Adipose tissue (tissue), 3 donors: ENCODE results near the gene EIF2AK2. TPM values are rescaled to one million over a fixed set of nuclear protein-coding genes. Genes with fewer than 3 reads are reported as not detected.

Experiments
- H3K27ac ChIP-seq: one replicate; pipeline ENCODE4 v1.5.1; 2013; ENCODE audit warnings: low read depth, low read length
- WGBS, 3 donors: extraction: QIAGEN DNeasy Blood & Tissue Kit; methylation state at CpG; one replicate each; pipeline ENCODE4 v1.1.7; 2013; 5-methylcytosine and 5-hydroxymethylcytosine counted together
- polyA plus RNA-seq, 3 donors: library from polyadenylated mRNA; stranded (reverse); fragments of 200-250 nt; gene quantifications; one replicate each; pipeline ENCODE4 v1.2.3, GENCODE V29; 2013
- donor health status: healthy with polysubstance abuse.
- donor health status: Bipolar disorder and iron deficiency.
- donor health status: healthy.

EIF2AK2 gene
- polyA plus RNA-seq, 3 donors: 3.6 to 11.7 (median 6.7) TPM

DNA sequence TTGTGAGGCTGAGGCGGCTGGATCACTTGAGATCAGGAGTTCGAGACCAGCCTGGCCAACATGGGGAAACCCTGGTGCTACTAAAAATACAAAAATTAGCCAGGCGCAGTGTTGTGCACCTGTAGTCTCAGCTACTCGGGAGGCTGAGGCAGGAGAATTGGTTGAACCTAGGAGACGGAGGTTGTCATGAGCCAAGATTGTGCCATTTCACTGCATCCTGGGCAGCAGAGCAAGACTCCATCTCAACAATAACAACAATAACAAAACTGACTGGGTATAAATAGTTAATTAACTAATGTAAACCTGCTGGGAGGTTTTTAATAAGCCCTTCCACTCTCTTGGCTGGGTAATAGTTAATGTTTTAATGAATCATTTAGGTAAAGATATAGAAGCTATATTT, 23.9 kb upstream of the EIF2AK2 start:
- H3K27ac ChIP-seq: no peak overlapping the region
- 90 to 97% (median 93%) methylated on average over 5 of the region's 5 CpGs for whole genome bisulfite sequencing, 3 donors

- WGBS, 3 donors: 54 to 61% (median 58%) methylated on average over 4 of the region's 4 CpGs
- no peak overlapping the region for H3K27ac ChIP-seq
These were observed 23.3 kb upstream of the EIF2AK2 start for GRCh38 chr2:37180006-37180639.

DNA sequence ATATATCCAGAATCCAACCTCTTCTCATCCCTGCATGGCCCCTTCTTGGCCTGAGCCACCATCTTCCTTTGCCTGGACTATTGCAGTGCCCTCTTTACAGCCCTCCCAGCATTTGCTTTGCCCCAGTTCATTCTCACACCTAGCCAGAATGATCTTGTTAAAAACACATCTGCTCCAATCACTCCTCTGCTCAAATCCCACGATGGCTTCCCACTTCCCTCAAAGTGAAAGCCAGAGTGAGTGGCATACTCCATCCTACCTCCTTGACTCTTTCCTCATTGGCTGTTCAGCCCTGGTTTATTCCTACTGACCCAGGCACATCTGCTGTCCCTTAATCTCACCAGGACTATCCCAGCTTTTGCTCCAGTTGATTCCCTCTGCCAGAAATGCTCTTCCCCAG, 17.0 kb upstream of the EIF2AK2 start:
- H3K27ac ChIP-seq: no peak overlapping the region
- 80 to 84% (median 83%) methylated on average over 1 of the region's 1 CpG for WGBS, 3 donors

DNA sequence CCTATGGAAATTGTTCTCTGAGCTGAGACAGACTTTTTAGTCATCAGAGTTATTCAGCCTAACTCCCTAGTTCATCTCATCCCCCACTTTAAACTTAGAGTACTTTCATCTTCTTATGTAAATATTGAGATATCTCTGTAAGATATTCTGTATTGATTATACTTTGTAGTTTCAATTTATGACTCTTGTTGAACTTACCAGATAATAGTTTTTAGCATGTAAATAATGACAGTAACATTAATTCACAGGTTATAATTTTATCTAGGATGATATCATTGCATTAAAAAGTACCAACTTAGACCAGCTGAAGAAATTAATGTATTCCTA, 14.8 kb upstream of the EIF2AK2 start:
- no peak overlapping the region for H3K27ac ChIP-seq

DNA sequence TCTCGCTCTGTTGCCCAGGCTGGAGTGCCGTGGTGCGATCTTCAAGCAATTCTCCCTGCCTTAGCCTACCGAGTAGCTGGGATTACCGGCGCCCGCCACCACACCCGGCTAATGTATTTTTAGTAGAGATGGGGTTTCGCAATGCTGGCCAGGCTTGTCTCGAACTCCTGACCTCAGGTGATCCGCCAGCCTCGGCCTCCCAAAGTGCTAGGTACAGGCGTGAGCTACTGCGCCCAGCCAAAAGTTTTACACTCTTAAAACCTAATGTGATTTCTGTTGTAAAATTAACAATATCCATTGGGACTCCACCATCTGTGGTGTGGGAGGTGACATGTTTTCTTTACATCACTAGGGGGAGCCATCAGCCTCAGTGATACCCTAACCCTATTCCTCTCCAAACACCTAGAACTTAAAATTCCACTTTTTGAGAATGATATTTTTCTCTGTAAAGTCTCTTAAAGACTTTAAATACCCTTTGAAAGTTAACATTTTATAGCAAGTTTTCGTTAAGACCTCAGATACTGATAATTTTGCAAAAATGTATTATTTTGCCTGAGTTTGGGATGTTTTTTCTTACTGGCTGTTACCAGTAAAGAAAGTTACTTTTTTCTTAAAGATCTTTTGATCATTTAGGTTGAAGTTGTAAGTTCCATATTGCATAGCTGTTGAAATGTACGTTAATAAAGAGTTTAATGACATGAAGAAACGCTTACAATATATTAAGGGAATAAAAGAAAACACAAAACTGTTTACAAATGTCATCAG, 11.6 kb upstream of the EIF2AK2 start:
- no peak overlapping the region for H3K27ac ChIP-seq
- 49 to 57% (median 50%) methylated on average over 17 of the region's 17 CpGs for WGBS, 3 donors

- no peak overlapping the region for H3K27ac ChIP-seq
- 86 to 90% (median 86%) methylated on average over 3 of the region's 3 CpGs for WGBS, 3 donors
These were observed 10.9 kb upstream of the EIF2AK2 start for GRCh38 chr2:37167636-37168180.

DNA sequence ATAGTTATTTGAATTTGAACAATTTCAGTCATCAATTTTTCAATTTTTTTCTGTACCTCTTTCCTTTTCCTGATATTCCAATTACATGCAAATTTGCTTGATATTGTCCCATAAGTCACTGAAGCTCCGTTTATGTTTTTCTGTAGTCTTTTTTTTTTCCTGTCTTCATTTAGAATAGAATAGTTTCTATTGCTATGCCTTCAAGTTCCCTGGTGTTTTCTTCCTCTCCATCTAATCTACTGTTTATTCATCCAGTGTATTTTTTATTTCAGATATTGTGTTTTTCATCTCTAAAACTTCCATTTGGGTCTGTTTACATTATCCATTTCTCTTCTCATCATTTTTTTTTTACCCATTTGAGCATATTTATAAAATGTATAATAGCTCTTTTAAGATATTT, 8.0 kb upstream of the EIF2AK2 start:
- 86 to 98% (median 91%) methylated on average over 1 of the region's 1 CpG for WGBS, 3 donors
- H3K27ac ChIP-seq: no peak overlapping the region

DNA sequence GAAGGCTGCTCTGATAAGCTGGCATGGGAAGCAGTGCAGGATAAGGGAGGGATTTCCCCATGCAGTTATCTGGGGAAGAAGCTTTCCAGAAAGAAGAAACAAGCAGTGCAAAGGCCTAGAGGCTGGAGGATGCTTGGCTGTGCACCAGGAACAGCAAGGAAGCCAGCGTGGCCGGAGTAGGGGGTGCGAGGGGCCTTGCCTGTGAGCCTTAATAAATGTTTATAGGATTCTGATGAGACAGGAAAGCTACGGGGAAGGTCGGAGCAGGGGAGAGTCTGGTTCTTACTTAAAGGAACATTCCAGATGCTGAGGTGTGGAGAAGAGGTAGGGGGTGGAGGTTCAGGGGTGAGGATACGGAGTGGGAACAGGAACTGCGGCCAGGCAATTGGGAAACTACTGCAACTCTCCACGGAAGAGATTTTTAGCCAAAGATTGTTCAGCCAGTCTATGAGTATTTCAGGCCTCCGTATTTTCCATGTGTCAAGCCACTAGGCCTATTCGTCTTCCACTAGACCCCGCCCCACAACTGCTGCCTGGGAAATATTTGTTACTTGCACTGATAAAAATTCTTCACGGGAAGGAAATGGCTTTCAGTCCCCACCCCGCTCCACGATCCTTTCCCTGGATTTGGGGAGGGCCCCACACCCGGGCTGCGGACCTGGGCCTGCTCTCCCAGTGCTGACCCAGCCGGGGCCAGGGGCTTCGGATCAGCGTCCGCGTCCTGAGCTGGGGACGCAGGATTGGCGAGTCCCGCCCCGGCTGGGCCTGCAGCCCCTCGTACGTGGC, 516 bp downstream of the EIF2AK2 start:
- no peak overlapping the region for H3K27ac ChIP-seq
- WGBS, 3 donors: 0 to 1% (median 1%) methylated on average over 21 to 27 of the region's 27 CpGs

GRCh38 chr2:37154785-37155184, 2.0 kb downstream of the EIF2AK2 start:
- H3K27ac ChIP-seq: no peak overlapping the region
- 84 to 91% (median 89%) methylated on average over 4 of the region's 4 CpGs for WGBS, 3 donors

DNA sequence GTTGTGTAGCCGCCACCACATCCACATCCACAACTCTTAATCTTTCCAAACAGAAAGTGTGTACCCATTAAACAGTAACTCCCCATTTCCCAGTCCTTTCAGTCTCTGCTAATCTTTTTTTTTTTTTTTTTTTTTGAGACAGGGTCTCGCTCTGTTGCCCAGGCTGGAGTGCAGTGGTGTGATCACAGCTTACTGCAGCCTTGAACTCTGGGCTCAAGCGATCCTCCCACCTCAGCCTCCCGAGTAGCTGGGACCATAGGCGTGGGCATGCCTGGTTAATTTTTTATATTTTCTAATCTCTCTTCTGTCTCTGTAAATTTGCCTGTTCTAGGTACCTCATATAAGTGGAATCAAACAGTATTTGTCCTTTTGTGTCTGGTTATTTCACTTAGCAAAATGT, 3.6 kb downstream of the EIF2AK2 start:
- WGBS, 3 donors: 85 to 99% (median 90%) methylated on average over 5 of the region's 5 CpGs
- no peak overlapping the region for H3K27ac ChIP-seq

DNA sequence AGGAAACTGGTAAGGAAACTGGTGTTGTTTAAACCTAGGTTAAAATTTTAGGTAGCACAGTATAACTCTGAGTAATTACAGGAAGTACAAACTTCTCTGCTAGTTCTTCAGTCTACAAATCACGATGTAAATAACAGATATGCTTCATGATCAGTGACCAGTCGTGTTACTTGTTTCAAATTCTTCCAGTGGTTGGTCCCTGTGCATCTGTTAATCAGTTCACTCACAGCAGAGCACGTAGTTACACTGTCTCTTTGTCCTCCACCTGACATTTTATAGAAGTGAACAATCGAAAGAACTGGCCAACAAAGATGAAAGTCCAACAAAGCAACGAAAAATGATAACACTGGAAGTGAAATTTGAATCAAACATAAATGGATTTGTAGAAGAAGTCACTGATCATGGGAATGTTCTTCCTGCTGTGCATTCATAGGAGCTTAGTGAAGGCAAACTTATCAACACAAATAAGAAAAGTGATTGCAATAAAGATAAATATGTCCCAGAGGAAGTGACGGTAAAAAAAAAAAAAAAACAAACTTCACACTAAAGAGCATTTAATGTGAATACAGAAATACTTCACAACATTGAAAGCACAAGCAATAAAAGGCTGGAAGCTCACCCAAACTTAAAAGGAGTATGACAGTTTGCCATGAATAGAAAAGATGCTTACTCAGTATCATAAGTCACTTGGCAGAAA, 7.0 kb downstream of the EIF2AK2 start:
- 15 to 50% (median 39%) methylated on average over 6 of the region's 6 CpGs for WGBS, 3 donors
- no peak overlapping the region for H3K27ac ChIP-seq

- 42 to 97% (median 97%) methylated on average over 7 of the region's 7 CpGs for WGBS, 3 donors
- no peak overlapping the region for H3K27ac ChIP-seq
These were observed 8.5 kb downstream of the EIF2AK2 start for GRCh38 chr2:37148325-37148724.

DNA sequence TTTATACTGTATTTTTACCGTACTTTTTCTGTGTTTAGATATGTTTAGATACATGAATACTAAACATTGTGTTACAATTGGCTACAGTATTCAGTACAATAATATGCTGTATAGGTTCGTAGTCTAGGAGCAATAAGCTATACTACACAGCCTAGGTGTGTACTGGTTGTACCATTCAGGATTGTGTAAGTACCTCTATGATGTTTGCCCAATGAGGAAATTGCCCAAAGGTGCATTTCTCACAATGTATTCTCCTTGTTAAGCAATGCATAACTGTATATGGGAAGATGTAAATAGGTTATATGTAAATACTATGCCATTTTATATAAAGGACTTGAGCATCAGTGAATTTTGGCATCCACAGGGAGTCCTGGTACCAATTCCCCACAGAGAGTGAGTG, 10.7 kb downstream of the EIF2AK2 start:
- no peak overlapping the region for H3K27ac ChIP-seq
- WGBS, 3 donors: 82 to 92% (median 83%) methylated on average over 2 of the region's 2 CpGs

GRCh38 chr2:37143974-37144373, 12.8 kb downstream of the EIF2AK2 start:
- H3K27ac ChIP-seq: no peak overlapping the region
- 85 to 100% (median 90%) methylated on average over 1 of the region's 1 CpG for WGBS, 3 donors

GRCh38 chr2:37142546-37142945, 14.2 kb downstream of the EIF2AK2 start:
- no peak overlapping the region for H3K27ac ChIP-seq

DNA sequence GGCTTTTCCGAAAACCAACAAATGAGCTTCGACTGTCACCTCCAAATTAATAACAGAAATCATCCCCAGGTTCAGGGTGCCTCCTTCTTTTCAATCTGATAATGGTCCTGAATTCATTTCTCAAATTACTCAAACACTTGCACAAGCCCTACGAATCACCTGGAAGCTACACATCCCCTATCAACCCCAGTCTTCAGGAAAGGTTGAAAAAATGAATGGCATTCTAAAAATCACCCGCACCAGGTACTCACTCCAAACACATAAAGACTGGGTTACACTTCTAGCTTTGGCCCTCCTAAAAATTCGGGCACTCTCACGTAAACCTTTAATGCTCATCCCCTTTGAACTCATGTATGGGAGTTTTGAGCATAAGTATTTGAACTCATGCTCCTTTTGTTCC, 23.9 kb downstream of the EIF2AK2 start:
- H3K27ac ChIP-seq: no peak overlapping the region
- 95 to 97% (median 97%) methylated on average over 6 of the region's 6 CpGs for WGBS, 3 donors

- H3K27ac ChIP-seq: no peak overlapping the region
- WGBS, 3 donors: 94 to 98% (median 94%) methylated on average over 2 of the region's 2 CpGs
These were observed 31.4 kb downstream of the EIF2AK2 start for GRCh38 chr2:37125416-37125815.

DNA sequence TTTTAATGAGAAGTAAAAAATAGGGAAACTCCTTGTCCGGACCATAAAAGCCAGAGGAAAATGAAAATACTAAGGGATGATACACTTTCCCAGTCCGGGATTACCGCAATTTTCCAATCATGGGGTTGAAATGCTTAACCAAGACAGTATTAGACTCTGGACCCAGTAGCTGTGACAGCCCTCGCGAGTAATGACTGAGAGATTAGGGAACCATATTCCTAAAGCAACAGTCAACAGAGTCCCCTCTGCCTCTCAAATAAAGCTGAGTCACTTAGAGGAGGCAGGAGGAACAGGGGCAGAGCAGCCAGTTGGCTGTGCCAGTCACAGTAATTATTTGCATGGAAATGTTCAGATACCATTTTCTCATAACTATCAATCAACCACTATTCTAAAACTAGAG, 37.6 kb downstream of the EIF2AK2 start:
- WGBS, 3 donors: 87 to 97% (median 92%) methylated on average over 5 of the region's 5 CpGs

DNA sequence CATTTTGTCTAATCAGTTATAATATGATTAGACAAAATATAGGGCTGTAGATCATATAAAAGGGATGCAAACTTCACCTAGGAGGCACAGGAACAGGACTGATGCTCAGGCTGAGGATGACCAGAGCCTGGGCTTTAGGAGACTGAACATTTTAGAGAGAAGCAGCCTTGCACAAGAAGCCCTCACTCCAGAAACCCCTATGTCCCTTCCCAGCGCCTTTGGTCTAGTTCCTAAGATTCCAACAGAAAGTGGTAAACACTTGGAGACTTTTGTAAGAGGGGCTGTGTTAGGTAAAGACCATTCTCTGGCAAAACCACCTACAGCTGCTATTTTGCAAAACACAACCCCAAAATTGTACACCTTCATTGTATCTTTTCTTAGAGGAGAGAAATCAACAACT, 39.2 kb downstream of the EIF2AK2 start:
- WGBS, 3 donors: 90 to 94% (median 93%) methylated on average over 1 of the region's 1 CpG
- no peak overlapping the region for H3K27ac ChIP-seq

More for the DNA sequence above, 37.6 kb downstream of the EIF2AK2 start:
- no peak overlapping the region for H3K27ac ChIP-seq
